HG02870 (cell line): ENCODE data around the gene CPNE9.
A peak's percentile ranks its signal among the peaks of the same experiment; 100 is the strongest.

Experiments used
- ATAC-seq: cut with Tn5 transposase; IDR thresholded peaks from one replicate; pipeline ENCODE4 v1.9.1; 2021; ENCODE audit warnings: mild to moderate bottlenecking, moderate library complexity; ENCODE audit not compliant: unreplicated experiment

The CPNE9 gene

DNA sequence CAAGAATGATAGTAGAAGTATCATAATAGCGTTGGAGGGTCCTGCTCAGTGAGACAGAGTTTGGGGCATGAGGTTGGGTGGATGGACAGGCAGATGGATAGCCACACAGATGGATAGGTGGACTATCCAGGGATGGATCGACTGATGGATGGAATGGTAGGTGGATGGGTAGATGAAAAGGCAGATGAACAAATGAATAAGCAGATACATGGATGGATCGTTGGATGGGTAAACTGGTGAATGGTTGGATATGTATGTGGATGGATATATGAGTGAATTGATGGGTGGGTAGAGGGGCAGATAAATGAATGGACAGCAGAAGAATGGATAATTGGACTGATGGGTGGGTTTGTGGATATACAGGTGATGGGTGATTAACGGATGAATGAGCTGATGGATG, 9.5 kb downstream of the CPNE9 start:
- no peak for ATAC-seq

DNA sequence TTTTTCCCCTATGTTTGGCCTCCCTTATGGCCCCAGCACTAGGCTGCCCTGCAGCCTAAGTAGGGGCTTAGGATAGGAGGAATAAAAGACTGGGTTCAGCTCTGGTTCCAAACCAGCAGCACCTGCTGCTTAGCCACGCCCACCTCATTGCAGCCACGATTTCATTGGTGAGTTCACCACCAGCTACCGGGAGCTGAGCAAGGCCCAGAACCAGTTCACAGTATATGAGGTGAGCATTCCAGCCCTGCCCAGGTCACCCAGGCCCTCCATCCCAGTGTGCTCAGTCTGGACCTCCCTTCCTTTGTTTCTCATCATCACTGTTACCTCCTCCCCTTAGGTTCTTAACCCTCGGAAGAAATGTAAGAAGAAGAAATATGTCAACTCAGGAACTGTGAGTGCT, 11.5 kb downstream of the CPNE9 start:
- no peak for ATAC-seq

DNA sequence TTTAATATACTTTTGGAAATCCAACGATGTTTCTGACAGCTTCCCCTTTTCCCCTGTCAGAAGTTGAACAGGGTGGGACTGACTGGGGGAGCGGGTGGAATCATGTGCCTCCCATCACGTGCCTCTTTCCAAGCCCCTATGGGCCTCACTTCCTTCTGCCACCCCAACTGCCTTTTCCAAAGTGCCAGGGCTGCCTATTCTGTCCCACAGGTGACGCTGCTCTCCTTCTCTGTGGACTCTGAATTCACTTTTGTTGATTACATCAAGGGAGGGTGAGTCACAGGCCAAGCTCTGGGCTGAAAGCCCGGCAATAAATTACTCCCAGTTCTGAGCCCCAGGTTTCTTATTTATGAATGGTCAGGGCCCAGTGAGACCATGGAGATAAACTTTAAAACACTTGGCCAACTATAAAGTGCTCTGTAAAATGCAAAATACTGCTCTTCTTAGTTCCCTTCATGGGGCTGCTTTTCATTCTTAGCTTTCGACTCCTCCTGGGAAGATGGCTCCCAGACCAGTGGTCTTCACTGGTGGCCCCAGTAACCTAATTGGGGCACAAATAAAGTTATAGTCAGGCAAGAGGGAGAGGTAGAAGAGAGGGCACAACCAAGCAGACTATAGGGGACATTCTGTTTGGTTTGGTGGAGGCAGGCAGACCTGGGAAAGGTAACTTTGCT, 12.3 kb downstream of the CPNE9 start:
- ATAC-seq, result no peak

- no peak for ATAC-seq
Measured at GRCh38 chr3:9716801-9717555, 13.3 kb downstream of the CPNE9 start.

DNA sequence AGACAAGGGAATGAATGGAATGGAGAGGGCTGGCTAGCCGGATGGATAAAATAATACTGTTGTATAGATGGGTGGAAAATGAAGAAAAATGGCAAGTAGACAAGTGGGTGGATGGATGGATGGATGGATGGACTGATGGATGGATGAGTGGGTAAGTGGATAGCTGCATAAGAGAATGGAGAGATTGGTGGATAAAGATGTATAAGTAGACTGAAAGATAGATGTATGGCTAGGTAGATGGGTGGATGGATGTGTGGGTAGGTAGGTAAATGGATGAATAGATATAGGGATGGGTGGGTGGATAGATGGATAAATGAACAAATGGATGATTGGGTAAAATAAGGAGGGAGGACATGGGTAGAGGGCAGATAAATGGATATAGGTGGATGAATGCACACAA, 13.9 kb downstream of the CPNE9 start:
- no peak for ATAC-seq

DNA sequence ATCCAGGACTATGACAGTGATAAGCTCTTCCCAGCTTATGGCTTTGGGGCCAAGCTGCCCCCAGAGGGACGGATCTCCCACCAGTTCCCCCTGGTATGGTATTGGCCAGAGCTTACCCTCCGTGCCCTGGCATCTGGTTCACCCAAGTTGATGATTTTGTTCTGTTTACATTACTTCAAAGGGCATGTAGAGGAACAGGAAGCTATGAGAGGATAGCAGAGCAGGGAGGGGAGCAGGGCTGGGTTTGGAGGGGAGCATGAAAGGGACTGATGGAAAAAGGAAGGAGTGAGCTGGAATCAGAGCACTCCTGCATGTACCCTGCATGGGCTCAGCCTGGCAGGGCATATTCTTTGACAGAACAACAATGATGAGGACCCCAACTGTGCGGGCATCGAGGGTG, 14.5 kb downstream of the CPNE9 start:
- ATAC-seq, result no peak

GRCh38 chr3:9721015-9721699, 17.5 kb downstream of the CPNE9 start:
- ATAC-seq, result no peak

DNA sequence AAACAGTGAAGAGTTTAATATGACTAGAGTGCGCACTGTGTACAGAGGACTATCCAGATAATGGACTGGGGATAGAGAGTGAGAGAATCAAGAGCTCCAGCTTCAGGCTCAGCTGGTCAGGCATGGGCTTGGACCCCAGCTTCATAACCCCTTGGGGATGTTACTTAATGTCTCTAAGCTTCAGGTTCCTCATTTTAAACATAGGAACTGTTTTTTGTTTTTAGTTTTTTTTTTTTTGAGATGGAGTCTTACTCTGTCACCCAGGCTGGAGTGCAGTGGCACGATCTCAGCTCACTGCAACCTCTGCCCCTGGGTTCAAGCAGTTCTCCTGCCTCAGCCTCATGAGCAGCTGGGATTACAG, 18.0 kb downstream of the CPNE9 start:
- no peak for ATAC-seq

DNA sequence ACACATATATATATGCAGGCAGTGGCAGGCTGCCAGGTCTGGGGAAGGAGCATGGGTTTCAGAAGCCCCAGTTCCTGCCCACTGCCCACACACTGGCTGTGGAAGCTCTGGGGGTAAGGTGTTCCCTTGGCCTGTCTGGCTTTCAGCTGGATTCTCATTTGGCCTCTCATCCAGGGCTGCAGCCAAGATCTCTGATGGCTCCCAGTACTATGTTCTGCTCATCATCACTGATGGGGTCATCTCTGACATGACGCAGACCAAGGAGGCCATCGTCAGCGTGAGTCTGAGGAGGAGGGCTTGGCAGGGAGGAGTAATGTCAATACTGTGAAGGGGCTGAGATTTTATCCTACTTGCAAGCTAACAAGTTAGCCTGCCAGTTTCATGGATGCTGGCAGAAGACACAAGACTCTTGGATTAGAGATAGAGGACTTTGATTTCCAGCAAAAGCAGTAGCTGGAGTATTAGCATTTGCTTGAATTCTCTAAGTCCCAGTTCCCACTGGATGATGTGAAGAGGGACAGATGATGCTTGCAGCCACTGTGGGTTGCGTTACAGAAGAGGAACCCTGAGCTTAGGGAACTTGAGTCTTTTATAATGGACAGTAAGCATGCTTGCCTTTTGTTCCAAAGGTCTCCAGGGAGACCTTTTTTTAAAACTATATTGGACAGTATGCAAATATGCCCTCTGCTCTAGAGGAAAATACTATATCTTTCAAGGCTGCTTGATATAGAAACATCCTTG, 22.3 kb downstream of the CPNE9 start:
- ATAC-seq, result no peak

- ATAC-seq, result no peak
Measured at GRCh38 chr3:9727041-9727595, 23.5 kb downstream of the CPNE9 start.

DNA sequence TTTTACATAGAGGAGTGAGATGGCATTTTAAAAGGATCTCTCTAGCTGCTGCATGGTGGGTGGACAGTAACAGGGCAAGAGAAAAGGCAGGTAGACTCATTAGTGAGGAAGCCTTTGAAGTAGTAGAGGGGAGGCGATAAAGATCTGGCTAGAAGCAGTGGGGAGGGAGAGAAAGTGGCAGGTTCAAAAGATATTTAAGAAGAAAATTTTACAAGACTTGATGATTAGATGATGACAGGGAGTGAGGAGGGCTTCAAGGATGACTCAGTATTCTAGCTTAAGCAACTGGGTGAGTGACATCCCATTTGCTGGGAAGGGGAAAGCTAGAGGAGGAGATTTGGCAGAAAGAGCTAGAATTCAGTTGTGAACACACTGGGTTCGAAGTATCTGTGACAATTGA, 24.1 kb downstream of the CPNE9 start:
- no peak for ATAC-seq

DNA sequence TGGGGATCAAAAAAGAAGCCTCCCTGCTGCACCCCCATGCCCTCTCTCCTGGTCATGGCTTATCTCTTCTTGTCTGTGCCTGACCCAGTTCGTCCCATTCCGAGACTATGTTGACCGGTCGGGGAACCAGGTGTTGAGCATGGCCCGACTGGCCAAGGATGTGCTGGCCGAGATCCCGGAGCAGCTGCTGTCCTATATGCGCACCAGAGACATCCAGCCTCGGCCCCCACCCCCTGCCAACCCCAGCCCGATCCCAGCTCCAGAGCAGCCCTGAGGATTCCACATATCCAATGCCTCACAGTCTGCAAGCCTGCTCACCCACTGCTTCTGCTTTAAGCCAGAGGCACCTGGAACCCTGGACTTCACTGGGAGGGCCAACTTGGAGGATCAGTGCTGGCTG, 25.8 kb downstream of the CPNE9 start:
- ATAC-seq, result no peak

GRCh38 chr3:9730657-9731205, 27.1 kb downstream of the CPNE9 start:
- peak; percentile 47 for ATAC-seq

GRCh38 chr3:9731206-9732079, 27.8 kb downstream of the CPNE9 start, which contains the start of gene BRPF1:
BRPF1 (plus strand) TSS chr3:9731735; CDS start chr3:9734141, 2,406 bp downstream.
- ATAC-seq, result peak; percentile 91

- ATAC-seq, result no peak
Measured at GRCh38 chr3:9732080-9732739, 28.6 kb downstream of the CPNE9 start.

DNA sequence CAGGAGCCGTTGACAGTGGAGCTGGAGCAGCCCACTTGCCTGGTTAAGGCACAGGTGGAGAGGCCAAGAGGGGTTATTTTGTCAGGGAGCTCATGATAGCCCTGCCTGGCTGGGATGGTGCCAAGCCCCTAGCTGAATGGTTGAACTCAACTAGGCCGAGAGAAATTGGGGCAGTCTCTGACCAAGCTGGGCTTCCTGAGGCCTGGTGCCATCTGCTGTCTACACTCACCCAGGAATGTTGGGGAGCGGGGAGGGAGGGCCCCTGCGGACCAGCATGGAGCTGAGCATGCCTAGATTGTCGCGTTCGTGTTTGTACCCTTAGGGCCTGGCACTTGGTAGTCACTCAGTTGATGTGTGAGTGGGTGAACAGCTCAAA, 29.1 kb downstream of the CPNE9 start:
- no peak for ATAC-seq

- ATAC-seq, result no peak
Measured at GRCh38 chr3:9736831-9737230, 33.2 kb downstream of the CPNE9 start.

DNA sequence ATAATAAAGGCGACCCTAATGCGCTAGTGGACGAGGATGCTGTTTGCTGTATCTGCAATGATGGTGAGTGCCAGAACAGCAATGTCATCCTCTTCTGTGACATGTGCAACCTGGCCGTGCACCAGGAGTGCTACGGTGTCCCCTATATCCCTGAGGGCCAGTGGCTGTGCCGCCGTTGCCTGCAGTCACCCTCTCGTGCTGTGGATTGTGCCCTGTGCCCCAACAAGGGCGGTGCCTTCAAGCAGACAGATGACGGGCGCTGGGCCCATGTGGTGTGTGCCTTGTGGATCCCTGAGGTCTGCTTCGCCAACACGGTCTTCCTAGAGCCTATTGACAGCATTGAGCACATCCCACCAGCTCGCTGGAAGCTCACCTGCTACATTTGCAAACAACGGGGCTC, 35.5 kb downstream of the CPNE9 start:
- ATAC-seq, result no peak

DNA sequence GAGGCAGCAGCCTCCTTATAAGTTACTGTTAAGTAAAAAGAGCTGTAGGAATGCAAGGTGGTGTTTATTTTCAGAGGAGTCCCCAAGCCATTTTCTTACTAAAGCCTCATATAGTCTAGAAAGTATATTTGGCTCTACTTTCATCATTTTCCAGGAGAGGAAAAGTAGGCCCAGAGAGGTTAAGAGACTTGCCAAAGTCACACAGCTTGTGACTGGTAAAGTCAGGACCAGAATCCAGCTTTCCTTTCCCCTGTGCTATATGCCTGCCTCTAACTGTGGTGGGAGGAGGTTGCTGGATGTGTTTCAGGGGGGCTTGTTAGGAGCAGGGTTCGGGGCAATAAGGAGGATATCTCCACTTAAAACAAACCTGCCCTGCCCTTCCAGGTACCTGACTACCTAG, 38.9 kb downstream of the CPNE9 start:
- no peak for ATAC-seq
